GM18909 (cell line): Measurements from ENCODE around the gene RPS19BP1.
"Not testable (repeated sequence)": the region's sequence is repeated elsewhere in the genome, so short reads cannot be mapped to it uniquely, and the experiment has no call there.

Experiments used
- ATAC-seq: cut with Tn5 transposase; IDR thresholded peaks from one replicate; pipeline ENCODE4 v1.9.1; 2021; ENCODE audit warnings: mild to moderate bottlenecking; ENCODE audit not compliant: unreplicated experiment, poor library complexity

RPS19BP1 gene

GRCh38 chr22:39515266-39516050, 17.1 kb downstream of the RPS19BP1 start:
- ATAC-seq: no peak

GRCh38 chr22:39514373-39514973, 18.1 kb downstream of the RPS19BP1 start:
- no peak for ATAC-seq

- ATAC-seq: no peak
Measured at GRCh38 chr22:39513791-39514190, 18.8 kb downstream of the RPS19BP1 start.

GRCh38 chr22:39512026-39512425, 20.5 kb downstream of the RPS19BP1 start:
- ATAC-seq: no peak

GRCh38 chr22:39511226-39511625, 21.3 kb downstream of the RPS19BP1 start:
- no peak for ATAC-seq

GRCh38 chr22:39510529-39511149, 21.9 kb downstream of the RPS19BP1 start:
- no peak for ATAC-seq

- no peak for ATAC-seq
Measured at GRCh38 chr22:39508393-39508792, 24.2 kb downstream of the RPS19BP1 start.

GRCh38 chr22:39507021-39507420, 25.5 kb downstream of the RPS19BP1 start:
- not testable (repeated sequence) for ATAC-seq

- ATAC-seq: no peak
Measured at GRCh38 chr22:39504071-39504470, 28.5 kb downstream of the RPS19BP1 start.

GRCh38 chr22:39503630-39504029, 28.9 kb downstream of the RPS19BP1 start:
- no peak for ATAC-seq

GRCh38 chr22:39502789-39503409, 29.6 kb downstream of the RPS19BP1 start:
- ATAC-seq: no peak

- peak; percentile 91 for ATAC-seq
Measured at GRCh38 chr22:39502109-39502788, 30.3 kb downstream of the RPS19BP1 start, which contains the start of gene MIEF1. Gene MIEF1 (plus strand): TSS chr22:39502290. CDS start chr22:39511295, 9,005 bp downstream.

- no peak for ATAC-seq
Measured at GRCh38 chr22:39501644-39502108, 30.9 kb downstream of the RPS19BP1 start.

GRCh38 chr22:39500101-39500500, 32.4 kb downstream of the RPS19BP1 start:
- ATAC-seq: no peak

GRCh38 chr22:39498802-39499201, 33.7 kb downstream of the RPS19BP1 start:
- ATAC-seq: no peak

- ATAC-seq: no peak
Measured at GRCh38 chr22:39498368-39498767, 34.2 kb downstream of the RPS19BP1 start.

- no peak for ATAC-seq
Measured at GRCh38 chr22:39497429-39497828, 35.1 kb downstream of the RPS19BP1 start.

GRCh38 chr22:39496131-39496838, 36.3 kb downstream of the RPS19BP1 start:
- ATAC-seq: peak; percentile 61

- no peak for ATAC-seq
Measured at GRCh38 chr22:39494471-39495120, 38.0 kb downstream of the RPS19BP1 start.
